Measurements from ENCODE around the gene TRIM44.

GRCh38 chr11:35663408-35663702 lies 780 bp downstream of the TRIM44 start:
- TF ChIP-seq POLR2A (IDR thresholded peaks at IDR 0.05; ENCODE audit: low read depth, low read length) = no peak
- no peak for TF ChIP-seq POLR2AphosphoS5 (IDR thresholded peaks at IDR 0.05; ENCODE audit: low read depth, low read length)
- no peak for TF ChIP-seq TAF1 (IDR thresholded peaks at IDR 0.05; ENCODE audit: low read depth, low read length)

Data from GM12891 (cell line).